IMR-90 (cell line): Measurements from ENCODE around the gene GYS1. TPM values are rescaled to one million over a fixed set of nuclear protein-coding genes. Genes with fewer than 3 reads are reported as not detected.
A peak's percentile ranks its signal among the peaks of the same experiment; 100 is the strongest.

Source experiments
- ATAC-seq: fragments of 200-7000 bp; cut with Tn5 transposase; 2 replicates; pipeline ENCODE4 v1.9.1; 2020; ENCODE audit warnings: low read depth, mild to moderate bottlenecking, moderate library complexity
- BruUV-seq: library from RNA; stranded (reverse); fragments of 400-500 nt; replicated peaks from 2 replicates; lab custom pipeline; 2021; lab: Mats Ljungman, UMichigan
- CTCF ChIA-PET: fragments of 300-600 bp; formaldehyde crosslinking; extraction: SDS; loops from one replicate; lab custom pipeline; 2021; ENCODE audit warnings: antibody characterized with exemption; lab: Yijun Ruan, JAX
- POLR2A ChIA-PET: fragments of 300-600 bp; sonication (Branson Sonifier 250); formaldehyde crosslinking; loops from one replicate; lab custom pipeline; 2022; ENCODE audit warnings: antibody characterized with exemption; ENCODE audit not compliant: unreplicated experiment; lab: Charles Lee
- DNase-seq: peaks from one replicate; pipeline ENCODE4 v3.0.0; 2013
- H2AFZ ChIP-seq: replicated peaks from 2 replicates; pipeline ENCODE3; 2013; ENCODE audit warnings: low read length, mild to moderate bottlenecking; ENCODE audit not compliant: poor library complexity
- H2AK5ac ChIP-seq: 2 replicates; pipeline ENCODE4 v1.6.1; 2013; ENCODE audit warnings: low read depth, low read length, inconsistent platforms
- H2AK9ac ChIP-seq: replicated peaks from 2 replicates; pipeline ENCODE3; 2013; ENCODE audit warnings: mild to moderate bottlenecking, low read depth, low read length, moderate library complexity; ENCODE audit not compliant: poor library complexity
- H2BK120ac ChIP-seq: 2 replicates; pipeline ENCODE4 v1.6.1; 2013; ENCODE audit warnings: low read depth, low read length, inconsistent platforms
- H2BK15ac ChIP-seq: 3 replicates; pipeline ENCODE4 v1.6.1; 2013; ENCODE audit warnings: low read depth, low read length, inconsistent platforms
- H2BK20ac ChIP-seq: 2 replicates; pipeline ENCODE4 v1.6.1; 2013; ENCODE audit warnings: low read depth, mild to moderate bottlenecking, inconsistent platforms, low read length, moderate library complexity
- H2BK5ac ChIP-seq: 2 replicates; pipeline ENCODE4 v1.6.1; 2013; ENCODE audit warnings: mild to moderate bottlenecking, low read depth, low read length, inconsistent platforms; ENCODE audit not compliant: poor library complexity, severe bottlenecking
- H3K14ac ChIP-seq: replicated peaks from 2 replicates; pipeline ENCODE4 v1.6.1; 2013; ENCODE audit warnings: low read depth, low read length, inconsistent platforms
- H3K18ac ChIP-seq: 2 replicates; pipeline ENCODE4 v1.6.1; 2013; ENCODE audit warnings: low read depth, low read length, control low read depth
- H3K23ac ChIP-seq: 2 replicates; pipeline ENCODE4 v1.6.1; 2013; ENCODE audit warnings: low read depth, low read length, inconsistent platforms
- H3K27ac ChIP-seq: 2 replicates; pipeline ENCODE4 v1.5.1; 2013; ENCODE audit warnings: mild to moderate bottlenecking, control low read depth, low read length; ENCODE audit not compliant: insufficient read depth
- H3K27me3 ChIP-seq: 2 replicates; pipeline ENCODE4 v1.6.1; 2013; ENCODE audit warnings: low read length; ENCODE audit not compliant: control insufficient read depth, insufficient read depth
- H3K36me3 ChIP-seq: 2 replicates; pipeline ENCODE4 v1.6.1; 2013; ENCODE audit warnings: low read length, mixed read lengths; ENCODE audit not compliant: control insufficient read depth, insufficient read depth
- H3K4ac ChIP-seq: 2 replicates; pipeline ENCODE4 v1.6.1; 2013; ENCODE audit warnings: low read depth, low read length, inconsistent platforms
- H3K4me1 ChIP-seq: 2 replicates; pipeline ENCODE4 v1.6.1; 2013; ENCODE audit warnings: low read length, mixed read lengths; ENCODE audit not compliant: control insufficient read depth, insufficient read depth
- H3K4me2 ChIP-seq: 2 replicates; pipeline ENCODE4 v1.6.1; 2013; ENCODE audit warnings: low read depth, mild to moderate bottlenecking, control low read depth, low read length, moderate library complexity
- H3K4me3 ChIP-seq: 2 replicates; pipeline ENCODE4 v1.5.1; 2013; ENCODE audit warnings: low read depth, mild to moderate bottlenecking, control low read depth, low read length, moderate library complexity; ENCODE audit not compliant: insufficient read depth
- H3K56ac ChIP-seq: 2 replicates; pipeline ENCODE4 v1.6.1; 2013; ENCODE audit warnings: low read length, inconsistent platforms; ENCODE audit not compliant: insufficient read depth; ENCODE audit errors: extremely low read depth
- H3K79me1 ChIP-seq, 2 experiments: 2 replicates each; pipeline ENCODE4 v1.6.1; 2013; ENCODE audit warnings: low read length in 2 of 2, inconsistent platforms in 1 of 2, low read depth in 1 of 2
- H3K9ac ChIP-seq: 2 replicates; pipeline ENCODE4 v1.6.1; 2013; ENCODE audit warnings: low read depth, low read length, control low read depth
- H3K9me1 ChIP-seq: 2 replicates; pipeline ENCODE4 v1.6.1; 2013; ENCODE audit warnings: low read length, inconsistent platforms; ENCODE audit not compliant: insufficient read depth
- H3K9me3 ChIP-seq: 2 replicates; pipeline ENCODE4 v1.6.1; 2013; ENCODE audit warnings: low read length; ENCODE audit not compliant: control insufficient read depth, insufficient read depth
- H4K20me1 ChIP-seq: 2 replicates; pipeline ENCODE4 v1.6.1; 2013; ENCODE audit warnings: low read length, inconsistent platforms; ENCODE audit not compliant: insufficient read depth
- H4K5ac ChIP-seq: 2 replicates; pipeline ENCODE4 v1.6.1; 2013; ENCODE audit warnings: mild to moderate bottlenecking, low read depth, low read length, control low read depth
- H4K8ac ChIP-seq, 2 experiments: 2 replicates each; pipeline ENCODE4 v1.6.1; 2013; ENCODE audit warnings: low read depth in 2 of 2, low read length in 2 of 2, control low read depth in 1 of 2, inconsistent platforms in 1 of 2
- H4K91ac ChIP-seq: 2 replicates; pipeline ENCODE4 v1.6.1; 2013; ENCODE audit warnings: low read depth, low read length, inconsistent platforms; ENCODE audit not compliant: insufficient read depth
- BHLHE40 ChIP-seq: fragments of 150-350 bp; IDR thresholded peaks from 2 replicates; pipeline ENCODE4 v1.6.1; 2016; ENCODE audit warnings: mild to moderate bottlenecking, low read depth, low read length
- CEBPB ChIP-seq: IDR thresholded peaks from 2 replicates; pipeline ENCODE4 v1.6.1; 2012; ENCODE audit warnings: low read depth, low read length, improper control_type of control experiment
- CHD1 ChIP-seq: IDR thresholded peaks from 2 replicates; pipeline ENCODE4 v1.6.1; 2012; ENCODE audit warnings: low read depth, low read length, improper control_type of control experiment
- CTCF ChIP-seq: conservative IDR thresholded peaks from 2 replicates; pipeline ENCODE4 v1.5.1; 2012; ENCODE audit warnings: mild to moderate bottlenecking, low read depth, low read length, improper control_type of control experiment
- ELK1 ChIP-seq: fragments of 150-350 bp; IDR thresholded peaks from 2 replicates; pipeline ENCODE4 v1.6.1; 2016; ENCODE audit warnings: low read depth, mild to moderate bottlenecking, low read length, moderate library complexity, borderline replicate concordance
- MAFK ChIP-seq: IDR thresholded peaks from 2 replicates; pipeline ENCODE4 v1.6.1; 2012; ENCODE audit warnings: low read depth, low read length, improper control_type of control experiment
- MAZ ChIP-seq: IDR thresholded peaks from 2 replicates; pipeline ENCODE4 v1.6.1; 2012; ENCODE audit warnings: low read depth, mild to moderate bottlenecking, low read length, improper control_type of control experiment, moderate library complexity, borderline replicate concordance
- NFE2L2 ChIP-seq: fragments of 150-350 bp; IDR thresholded peaks from 2 replicates; pipeline ENCODE4 v1.6.1; 2016; ENCODE audit warnings: low read depth, mild to moderate bottlenecking, low read length
- POLR2A ChIP-seq: IDR thresholded peaks from 2 replicates; pipeline ENCODE4 v1.6.1; 2012; ENCODE audit warnings: mild to moderate bottlenecking, low read depth, low read length
- RAD21 ChIP-seq: IDR thresholded peaks from 2 replicates; pipeline ENCODE4 v1.6.1; 2012; ENCODE audit warnings: low read length, improper control_type of control experiment
- RCOR1 ChIP-seq: IDR thresholded peaks from 2 replicates; pipeline ENCODE4 v1.6.1; 2012; ENCODE audit warnings: mild to moderate bottlenecking, low read length, improper control_type of control experiment; ENCODE audit not compliant: insufficient replicate concordance
- RFX5 ChIP-seq: IDR thresholded peaks from 2 replicates; pipeline ENCODE4 v1.8.0; 2012; ENCODE audit warnings: low read depth, mild to moderate bottlenecking, low read length, moderate library complexity
- SMC3 ChIP-seq: fragments of 150-350 bp; IDR thresholded peaks from 2 replicates; pipeline ENCODE4 v1.6.1; 2016; ENCODE audit warnings: low read depth, mild to moderate bottlenecking, antibody characterized with exemption, low read length, moderate library complexity
- USF2 ChIP-seq: fragments of 150-350 bp; IDR thresholded peaks from 2 replicates; pipeline ENCODE4 v1.6.1; 2017; ENCODE audit warnings: mild to moderate bottlenecking, antibody characterized with exemption, low read length, low read depth
- WGBS, 2 experiments: methylation state at CpG; one replicate each; pipeline versions ENCODE4 v1.1.5 to v1.1.7; 2013; ENCODE audit warnings: missing lambda C conversion rate in 2 of 2; ENCODE audit not compliant: insufficient read length in 1 of 2; ENCODE audit errors: extremely low coverage in 2 of 2; 5-methylcytosine and 5-hydroxymethylcytosine counted together
- dilution Hi-C: fragments of 300-500 bp; cut with HindIII; formaldehyde crosslinking; loops from one replicate; pipeline ENCODE4 v1.14.3; 2018; ENCODE audit warnings: low sequenced_read_pairs; ENCODE audit not compliant: unreplicated experiment
- in situ Hi-C: fragments of 300-500 bp; cut with MboI; formaldehyde crosslinking; loops from 3 replicates; pipeline ENCODE4 v1.14.3; 2019; ENCODE audit warnings: low sequenced_read_pairs, inconsistent platforms, mixed read lengths
- intact Hi-C: fragments of 100-400 bp; cut with micrococcal nuclease; formaldehyde crosslinking; loops from 2 replicates; pipeline ENCODE4 v1.10.0; 2022
- polyA plus RNA-seq, 3 experiments: library from polyadenylated mRNA; depleted of rRNA; stranded (reverse); fragments of >200 nt; gene quantifications; 2 replicates each; pipeline ENCODE4 v1.2.3, GENCODE V29; 2012; ENCODE audit warnings: low replicate concordance in 1 of 3
- total RNA-seq: library from RNA; depleted of rRNA; stranded (reverse); fragments of >200 nt; gene quantifications from 2 replicates; pipeline ENCODE4 v1.2.3, GENCODE V29; 2012

The GYS1 gene
- total and polyA plus RNA-seq, 2 of the 4 experiments (the other 2 are of a cell fraction), result 38.7 to 72.2 TPM

- Histone ChIP-seq H2BK15ac (peak within 1 kb of the TSS; percentile 54; the same call in 2 of the 3 replicates), H2AFZ (peak within 1 kb of the TSS; percentile 90), H2BK120ac (peak within 1 kb of the TSS; percentile 99), H3K4me3 (peak within 1 kb of the TSS; percentile 93), H4K5ac (peak within 1 kb of the TSS; percentile 90), H4K20me1 (0 out of 2 replicates have a peak, but pooled peaks cover 2% of the 10 kb centered on the region), H4K91ac (peak within 1 kb of the TSS; percentile 98), H3K4ac (peak within 1 kb of the TSS; percentile 100), H3K4me2 (peak within 1 kb of the TSS; percentile 98), H3K27ac (peak within 1 kb of the TSS; percentile 97), H2BK5ac (peak within 1 kb of the TSS; percentile 97), H2AK5ac (peak within 1 kb of the TSS; percentile 98), H3K79me1 (peaks cover 19 to 42% of the 10 kb centered on the region in 2 experiments), H2AK9ac (peak within 1 kb of the TSS; percentile 100), H3K36me3 (peaks cover 11% of the 10 kb centered on the region), H3K23ac (peak within 1 kb of the TSS; percentile 99), H3K9me1 (peaks cover 15% of the 10 kb centered on the region), H3K4me1 (peaks cover 8% of the 10 kb centered on the region), H2BK20ac (peak within 1 kb of the TSS; percentile 85; the same call in 1 of the 2 replicates), H3K9me3 (no peaks in the 10 kb centered on the region), H3K18ac (peak within 1 kb of the TSS; percentile 86), H3K9ac (peak within 1 kb of the TSS; percentile 99), H4K8ac (peak within 1 kb of the TSS; percentile 98 to 99), H3K27me3 (no peaks in the 10 kb centered on the region), H3K56ac (peak within 1 kb of the TSS; percentile 99), H3K14ac (peak within 1 kb of the TSS; percentile 100)
- 2% methylated on average over 36 of the region's 71 CpGs; no CpG with 5 or more reads in 1 of the 2 experiments for WGBS, 2 experiments
- DNase-seq (peak; percentile 93), ATAC-seq (peak; percentile 93)
- no TSS peak for BruUV-seq
- intact Hi-C loops (loop anchor here (2.0 kb wide), 1 partner anchor 54 kb away; the partner anchor contains the start of gene NUCB1), dilution Hi-C loops (no loop called here), in situ Hi-C loops (no loop called here)
- CTCF ChIA-PET, result no interaction called here
- POLR2A ChIA-PET, result interaction anchor here (0.7 to 1.3 kb wide), 2 partner anchors 9 to 11 kb away, joined by 4 to 6 read pairs; no protein-coding TSS in a partner anchor
- TF ChIP-seq MAZ (peak; percentile 53; the same call in 1 of the 2 replicates), RCOR1 (no peak), CTCF (no peak), NFE2L2 (no peak), USF2 (peak; percentile 100), SMC3 (no peak), ELK1 (no peak), MAFK (no peak), BHLHE40 (peak; percentile 99), RAD21 (no peak; the same call in 1 of the 2 replicates), POLR2A (peak; percentile 73; the same call in 1 of the 2 replicates), CHD1 (peak; percentile 75; the same call in 1 of the 2 replicates), CEBPB (no peak), RFX5 (no peak)
Measured at GRCh38 chr19:48954595-48955307, 38.4 kb downstream of the GYS1 start, which contains the start of gene BAX. TSS of gene BAX (plus strand) at chr19:48954875. CDS start at chr19:48954929, 54 bp downstream.
